HepG2 (cell line): ENCODE measurements around the gene PFKFB2.

ENCODE experiments used
- CTCF ChIP-seq: sonication (generic); formaldehyde crosslinking; IDR thresholded peaks from 2 replicates; pipeline ENCODE4 v1.5.0; 2020; ENCODE audit warnings: mild to moderate bottlenecking, missing genetic modification reagents, moderate library complexity
- PRDM10 ChIP-seq: sonication (generic); formaldehyde crosslinking; IDR thresholded peaks from 2 replicates; pipeline ENCODE4 v1.4.0; 2020; ENCODE audit warnings: low read depth, missing genetic modification reagents
- SP1 ChIP-seq, 2 experiments: fragments of 450-650 bp in 1 of 2; sonication (generic) in 1 of 2; formaldehyde crosslinking in 1 of 2; IDR thresholded peaks; 2 replicates each; pipeline versions ENCODE4 v1.4.0 to v1.6.1; 2016 to 2020; ENCODE audit warnings: missing genetic modification reagents in 1 of 2
- UBTF ChIP-seq: sonication (generic); formaldehyde crosslinking; IDR thresholded peaks from 2 replicates; pipeline ENCODE4 v1.4.0; 2020; ENCODE audit warnings: mild to moderate bottlenecking, missing genetic modification reagents

GRCh38 chr1:207015791-207016190 lies 37.3 kb upstream of the PFKFB2 start:
- TF ChIP-seq UBTF (CRISPR knock-in tag) (no peak), PRDM10 (CRISPR knock-in tag) (no peak), CTCF (no peak), SP1 (IDR thresholded peaks at IDR 0.05) (no peak), SP1 (CRISPR knock-in tag; IDR thresholded peaks at IDR 0.05) (no peak)
